ENCODE data around the gene RALA.
"Not testable (repeated sequence)": the region's sequence is repeated elsewhere in the genome, so short reads cannot be mapped to it uniquely, and the experiment has no call there.

RALA gene

DNA sequence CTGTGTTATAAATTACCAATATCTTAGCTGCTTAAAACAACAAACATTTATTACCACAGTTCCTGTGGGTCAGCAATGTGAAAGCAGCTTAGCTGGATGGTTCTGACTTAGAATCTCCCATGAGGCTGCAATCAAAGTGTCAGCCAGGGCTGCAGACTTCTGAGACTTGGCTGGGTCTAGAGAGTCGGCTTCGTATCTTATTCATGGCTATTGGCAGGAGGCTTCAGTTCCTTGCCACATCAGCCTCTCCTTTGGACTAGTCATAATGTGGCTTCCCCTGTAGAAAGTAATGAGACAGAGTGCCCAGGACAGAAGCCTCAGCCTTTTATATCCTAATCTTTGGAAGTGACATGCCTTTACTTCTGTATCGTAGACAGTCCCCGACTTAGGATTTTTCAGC is 27.3 kb downstream of the RALA start:
- no peak for DNase-seq

DNA sequence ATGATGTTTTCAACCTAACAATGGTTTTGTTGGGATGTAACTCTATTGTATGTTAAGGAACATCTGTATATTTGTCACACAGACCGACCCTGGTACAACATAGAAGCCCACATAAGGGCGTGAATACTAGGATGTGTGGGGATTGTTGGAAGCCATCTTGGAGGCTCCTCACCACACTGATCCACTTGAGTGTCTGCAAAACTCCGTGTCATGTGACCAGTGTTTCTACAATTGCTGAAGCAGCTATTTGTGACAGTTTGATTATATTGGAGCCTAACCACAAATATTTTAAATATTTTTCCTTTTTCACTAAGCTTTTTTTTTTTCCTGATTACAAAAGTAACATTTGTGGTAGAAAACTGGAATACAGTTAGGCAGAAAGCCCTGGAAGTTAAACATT is 27.9 kb downstream of the RALA start:
- no peak for DNase-seq

DNA sequence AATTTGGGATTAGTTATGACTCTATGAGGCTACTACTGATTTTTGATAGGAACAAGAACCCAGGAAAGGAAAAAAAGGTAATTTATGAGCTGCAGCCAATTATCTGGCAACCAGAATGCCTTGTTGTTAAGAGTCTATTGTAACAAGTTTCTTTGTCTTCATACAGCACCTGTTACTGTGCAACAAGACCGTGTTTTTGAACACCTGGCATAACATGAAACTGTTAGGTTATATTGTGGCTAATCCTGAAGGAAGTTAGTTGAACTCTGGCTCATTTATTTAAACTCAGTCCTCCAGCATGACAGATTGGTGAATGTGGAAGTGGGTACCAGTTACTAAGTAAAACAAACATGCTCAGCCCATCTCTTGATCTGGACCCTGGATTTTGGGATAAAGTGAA is 33.0 kb downstream of the RALA start:
- DNase-seq: no peak

DNA sequence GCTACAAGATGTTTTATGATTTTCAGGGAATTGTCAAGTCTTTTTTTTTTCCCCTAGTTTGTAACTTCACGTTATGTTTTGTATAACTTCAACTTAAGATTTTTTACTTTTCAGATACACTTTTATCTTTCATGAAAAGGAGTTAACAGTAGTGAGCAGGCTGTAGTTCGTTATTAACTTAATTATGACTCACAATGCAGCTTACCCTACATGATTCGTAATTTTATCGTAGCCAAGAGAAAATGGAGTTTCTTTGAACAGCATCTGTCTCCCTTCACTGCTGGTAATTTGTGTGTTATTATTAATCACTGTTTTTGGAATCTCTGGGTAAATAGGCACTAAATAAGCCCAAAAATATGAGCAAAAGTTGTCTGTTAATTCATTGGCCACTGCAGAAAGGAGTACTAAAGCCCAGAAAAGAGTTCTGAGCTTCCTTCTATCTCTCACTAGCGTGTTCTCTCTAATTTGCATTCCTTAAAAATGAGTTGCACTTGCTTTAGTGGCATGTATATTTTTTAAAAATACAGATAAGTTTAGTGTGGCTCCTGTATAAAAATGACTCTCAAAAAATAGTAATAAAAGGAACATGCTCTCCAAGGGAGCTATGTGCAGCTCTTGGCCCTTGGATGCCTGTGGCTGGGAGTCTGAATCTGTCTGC is 36.1 kb downstream of the RALA start:
- DNase-seq: no peak

DNA sequence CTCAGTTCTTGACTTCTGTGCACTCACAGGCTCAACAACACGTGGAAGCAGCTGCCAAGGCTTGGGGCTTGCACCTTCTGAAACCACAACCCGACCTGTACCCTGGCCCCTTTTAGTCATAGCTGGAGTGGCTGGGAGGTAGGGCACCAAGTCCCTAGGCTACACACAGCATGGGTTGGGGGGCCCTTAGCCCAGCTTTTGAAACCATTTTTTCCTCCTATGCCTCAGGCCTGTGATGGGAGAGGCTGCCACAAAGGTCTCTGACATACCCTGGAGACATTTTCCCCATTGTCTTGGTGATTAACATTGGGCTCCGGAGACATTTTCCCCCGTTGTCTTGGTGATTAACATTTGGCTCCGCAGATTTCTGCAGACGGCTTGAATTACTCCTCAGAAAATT is 38.6 kb downstream of the RALA start:
- DNase-seq: no peak

DNA sequence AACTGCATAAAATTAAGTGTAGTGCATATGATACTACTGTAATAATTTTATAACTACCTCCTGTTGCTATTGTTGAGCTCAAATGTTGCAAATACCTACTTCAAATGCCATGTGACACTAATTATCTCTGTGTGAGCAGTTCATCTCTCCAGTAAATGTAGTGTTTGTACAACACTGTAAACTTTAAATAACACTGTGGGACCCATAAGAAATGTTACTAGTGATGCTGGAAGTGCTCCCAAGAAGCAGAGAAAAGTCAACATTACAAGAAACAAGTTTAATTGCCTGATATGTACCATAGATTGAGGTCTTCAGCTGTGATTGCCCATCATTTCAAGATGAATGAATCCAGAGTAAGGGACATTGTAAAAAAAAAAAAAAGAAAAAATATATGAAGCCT is 39.9 kb downstream of the RALA start:
- DNase-seq: no peak

DNA sequence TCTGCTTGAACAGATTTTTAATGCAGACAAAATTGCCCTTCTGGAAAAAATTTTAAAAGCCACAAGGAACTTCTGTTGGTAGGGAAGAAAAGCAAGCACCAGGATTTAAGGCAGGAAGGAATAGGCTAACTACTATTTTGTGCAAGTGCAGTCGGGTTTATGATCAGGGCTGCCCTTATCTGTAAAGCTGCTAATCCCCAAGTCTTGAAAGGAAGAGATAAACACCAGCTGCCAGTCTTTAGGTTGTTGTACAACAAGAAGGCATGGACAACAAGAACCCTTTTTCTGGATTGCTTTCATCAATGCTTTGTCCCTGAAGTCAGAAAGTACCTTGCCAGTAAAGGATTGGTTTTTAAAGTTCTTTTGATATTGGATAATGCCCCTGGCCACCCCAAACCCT is 40.7 kb downstream of the RALA start:
- DNase-seq: peak; percentile 37

DNA sequence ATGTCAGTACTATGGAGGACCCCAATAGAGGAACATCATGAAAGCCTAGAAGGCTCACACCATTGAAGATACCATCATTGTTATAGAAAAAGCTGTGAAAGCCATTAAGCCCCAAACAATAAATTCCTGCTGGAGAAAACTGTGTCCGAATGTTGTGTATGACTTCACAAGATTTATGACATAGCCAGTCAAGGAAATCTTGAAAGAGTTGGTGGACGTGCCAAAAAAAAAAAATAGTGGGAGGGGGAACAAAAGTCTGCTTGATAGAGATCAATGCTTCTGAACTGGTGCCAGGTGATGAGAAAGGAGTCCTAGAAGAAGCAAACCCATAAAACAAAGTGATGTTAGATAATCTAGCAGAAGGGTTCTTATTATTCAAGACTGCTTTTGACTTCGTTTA is 41.2 kb downstream of the RALA start:
- DNase-seq: no peak

DNA sequence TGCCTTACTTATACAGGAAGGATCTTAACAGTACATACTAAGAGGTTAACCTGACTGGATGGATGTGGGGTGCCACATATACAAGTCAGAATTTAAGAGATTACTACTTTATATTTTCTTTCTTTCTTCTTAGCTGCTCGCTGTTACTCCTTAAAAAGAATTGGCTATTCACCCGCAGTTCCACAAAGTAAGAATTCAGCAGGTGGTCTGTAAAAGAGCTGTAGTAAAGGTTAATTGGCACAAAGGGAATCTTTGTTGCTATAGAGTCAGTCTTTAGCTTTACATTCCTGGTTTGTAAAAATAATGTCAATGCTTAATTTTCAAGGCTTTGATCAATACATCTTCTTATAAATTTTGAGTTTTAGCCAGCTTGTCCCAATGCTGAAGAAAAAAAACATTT is 43.2 kb downstream of the RALA start:
- no peak for DNase-seq

DNA sequence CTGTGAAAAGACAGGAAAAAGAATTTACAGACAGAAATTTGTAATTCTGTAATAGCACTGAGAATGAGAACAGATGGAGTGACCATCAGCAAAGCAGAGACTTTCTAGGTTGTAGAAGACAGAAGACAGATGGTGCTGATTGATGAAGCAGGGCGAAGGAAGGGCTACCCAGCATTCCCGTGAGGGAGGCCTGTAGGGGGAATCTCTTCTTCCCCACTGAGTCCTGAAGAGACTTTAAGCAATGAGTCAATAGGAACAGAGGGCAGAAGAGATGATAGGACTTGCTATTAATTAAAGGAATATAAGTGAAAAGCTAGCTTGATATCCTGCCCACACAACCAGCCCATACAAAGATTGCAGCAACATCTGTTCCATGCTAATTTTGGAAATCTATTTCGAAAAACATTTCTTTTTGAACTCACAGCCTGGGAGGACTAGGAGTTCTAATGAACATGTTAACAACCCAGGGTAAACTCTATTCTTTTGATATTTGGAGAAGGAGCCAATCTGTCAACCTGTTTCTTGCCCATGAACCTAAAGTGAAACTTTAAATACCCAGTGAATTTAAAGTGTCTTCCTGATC is 44.1 kb downstream of the RALA start:
- no peak for DNase-seq

DNA sequence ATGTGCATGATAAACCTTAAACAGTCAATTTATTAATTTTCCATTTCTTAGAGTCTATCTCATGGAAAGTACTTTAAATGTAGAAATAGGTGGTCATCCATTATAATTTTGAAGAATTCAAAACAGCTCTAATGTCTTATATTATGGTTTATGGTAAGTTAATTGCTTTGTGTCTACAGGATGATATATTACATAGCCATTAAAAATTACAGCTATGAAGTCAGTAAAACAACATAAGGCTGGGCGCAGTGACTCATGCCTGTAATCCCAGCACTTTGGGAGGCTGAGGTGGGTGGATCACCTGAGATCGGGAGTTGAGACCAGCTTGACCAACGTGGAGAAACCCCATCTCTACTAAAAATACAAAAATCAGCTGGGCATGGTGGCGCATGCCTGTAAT is 44.9 kb downstream of the RALA start:
- DNase-seq: not testable (repeated sequence)

DNA sequence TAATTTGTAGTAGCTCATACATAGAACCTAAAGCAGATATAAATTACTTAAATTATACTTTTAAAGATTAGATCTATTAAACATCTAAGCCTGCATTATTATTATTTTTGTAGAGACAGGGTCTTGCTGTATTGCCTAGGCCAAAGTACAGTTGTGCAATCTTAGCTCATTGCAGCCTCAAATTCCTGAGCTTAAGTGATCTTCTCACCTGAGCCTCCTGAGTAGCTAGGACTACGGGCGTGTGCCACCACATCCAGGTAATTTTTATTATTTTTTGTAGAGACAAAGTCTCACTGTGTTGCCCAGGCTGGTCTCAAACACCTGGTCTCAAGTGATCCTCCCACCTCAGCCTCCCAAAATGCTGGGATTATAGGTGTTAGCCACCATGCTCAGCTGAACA is 46.7 kb downstream of the RALA start:
- DNase-seq: no peak

DNA sequence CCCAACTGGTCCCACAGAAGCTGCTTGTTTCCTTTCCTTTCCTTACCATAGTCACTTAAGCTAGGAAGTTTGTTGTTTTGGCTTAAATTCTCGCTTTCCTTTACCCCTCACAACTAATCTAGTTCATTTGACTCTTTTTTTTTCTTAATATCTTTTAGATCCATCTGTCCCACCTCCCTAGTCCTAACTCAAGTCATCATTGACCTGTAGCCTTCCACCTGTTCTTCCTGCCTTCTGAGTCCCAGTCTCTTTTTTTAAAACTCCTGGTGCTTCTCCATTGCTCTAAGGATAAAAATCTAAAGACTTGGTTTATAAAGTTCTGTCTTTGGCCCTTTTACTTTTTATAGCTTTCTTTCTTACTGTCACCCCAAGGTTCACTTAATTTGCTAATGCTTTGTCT is 47.6 kb downstream of the RALA start:
- DNase-seq: no peak

DNA sequence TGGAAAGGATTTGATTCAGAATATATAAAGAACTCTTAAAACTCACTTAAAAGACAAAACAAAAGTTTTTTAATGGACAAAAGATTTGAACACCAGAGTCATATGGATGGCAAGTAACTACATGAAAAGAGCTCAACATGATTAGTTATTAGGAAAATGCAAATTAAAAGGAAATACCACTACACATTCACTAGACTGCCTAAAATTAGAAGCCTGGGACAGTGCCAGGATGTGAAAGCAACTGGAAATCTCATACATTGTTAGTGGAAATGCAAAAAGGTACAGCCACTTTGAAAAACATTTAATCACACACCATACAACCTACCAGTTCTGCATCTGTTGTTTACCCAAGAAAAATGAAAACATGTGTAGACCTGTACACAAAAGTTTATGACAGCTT is 48.8 kb downstream of the RALA start:
- no peak for DNase-seq

DNA sequence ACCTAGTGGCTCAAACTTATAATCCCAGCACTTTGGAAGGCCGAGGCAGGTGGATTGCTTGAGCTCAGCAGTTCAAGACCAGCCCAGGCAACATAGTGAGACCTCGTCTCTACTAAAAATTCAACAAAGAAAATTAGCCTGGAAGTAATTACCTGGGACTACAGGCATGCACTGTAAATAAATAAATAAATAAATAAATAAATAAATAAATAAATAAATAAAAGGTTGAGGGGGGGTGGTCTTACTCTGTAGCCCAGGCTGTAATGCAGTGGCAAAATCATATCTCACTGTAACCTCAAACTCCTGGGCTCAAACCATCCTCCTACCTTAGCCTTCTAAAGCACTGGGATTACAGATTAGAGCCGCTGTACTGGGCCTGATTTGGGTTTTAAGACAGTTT is 50.5 kb downstream of the RALA start:
- no peak for DNase-seq

DNA sequence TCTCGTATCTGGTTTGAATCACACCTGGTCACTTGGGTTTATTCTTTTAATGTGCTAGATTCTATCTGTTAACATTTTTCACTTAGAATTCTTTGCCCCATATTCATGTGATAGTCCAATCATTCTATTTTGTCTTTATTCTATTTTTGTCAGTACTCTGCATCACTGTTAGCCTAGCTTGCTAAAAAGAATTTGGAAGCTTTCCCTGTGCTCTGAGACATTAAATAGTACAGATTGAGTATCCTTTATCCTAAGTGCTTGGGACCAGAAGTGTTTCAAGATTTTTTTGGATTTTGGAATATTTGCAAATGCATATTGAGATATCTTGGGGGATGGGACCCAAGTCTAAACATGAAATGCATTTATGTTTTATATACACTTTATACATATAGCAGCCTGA is 51.0 kb downstream of the RALA start:
- DNase-seq: no peak

DNA sequence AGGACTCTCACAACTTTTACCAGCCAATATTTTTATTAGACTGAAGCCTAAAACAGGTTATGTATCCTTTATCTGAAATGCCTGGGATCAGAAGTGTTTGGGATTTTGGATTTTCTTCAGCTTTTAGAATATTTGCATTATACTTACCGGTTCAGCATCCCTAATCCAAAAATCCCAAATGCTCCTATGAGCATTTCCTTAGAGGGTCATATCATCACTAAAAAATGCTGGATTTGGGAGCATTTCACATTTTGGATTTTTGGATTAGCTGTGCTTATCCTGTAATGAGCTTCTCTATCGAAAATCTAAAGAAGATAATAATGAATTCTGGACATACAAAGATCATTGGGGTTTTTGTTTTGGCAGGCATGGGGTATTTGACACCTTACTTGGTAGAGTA is 53.0 kb downstream of the RALA start:
- no peak for DNase-seq

DNA sequence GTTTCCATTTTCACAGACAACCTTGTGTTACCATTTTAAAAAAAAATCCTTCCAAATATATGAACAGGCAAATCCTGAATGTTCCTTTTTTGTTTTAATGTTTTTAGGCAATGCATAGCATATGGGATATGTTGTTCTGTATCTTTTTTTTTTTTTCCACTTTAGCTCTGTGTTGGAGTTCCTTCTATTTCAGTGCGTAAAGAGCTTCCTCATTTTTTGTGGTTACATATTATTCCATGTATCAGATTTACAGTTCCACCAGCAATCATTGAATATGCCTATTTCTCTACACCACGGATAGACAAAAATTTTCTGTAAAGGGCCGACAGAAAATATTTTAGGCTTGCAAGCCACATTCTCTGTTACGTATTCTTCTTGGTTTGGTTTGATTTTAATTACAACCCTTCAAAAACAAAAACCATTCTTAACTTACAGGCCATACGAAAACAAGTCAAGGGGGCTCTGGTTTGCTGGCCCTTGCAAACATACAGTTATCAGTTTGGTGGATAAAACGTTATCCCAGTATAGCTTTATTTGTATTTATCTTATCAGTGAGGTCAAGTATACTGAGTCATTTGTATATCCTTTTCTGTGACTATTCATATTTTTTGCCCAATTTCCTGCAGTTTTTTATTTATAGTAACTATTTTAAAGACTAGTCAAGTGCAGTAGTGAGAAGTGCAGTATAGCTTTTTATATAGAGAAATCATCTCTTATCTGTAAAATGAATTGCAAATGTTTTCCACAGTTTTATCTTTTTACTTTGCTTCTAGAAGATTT is 55.7 kb downstream of the RALA start:
- peak; percentile 27 for DNase-seq

DNA sequence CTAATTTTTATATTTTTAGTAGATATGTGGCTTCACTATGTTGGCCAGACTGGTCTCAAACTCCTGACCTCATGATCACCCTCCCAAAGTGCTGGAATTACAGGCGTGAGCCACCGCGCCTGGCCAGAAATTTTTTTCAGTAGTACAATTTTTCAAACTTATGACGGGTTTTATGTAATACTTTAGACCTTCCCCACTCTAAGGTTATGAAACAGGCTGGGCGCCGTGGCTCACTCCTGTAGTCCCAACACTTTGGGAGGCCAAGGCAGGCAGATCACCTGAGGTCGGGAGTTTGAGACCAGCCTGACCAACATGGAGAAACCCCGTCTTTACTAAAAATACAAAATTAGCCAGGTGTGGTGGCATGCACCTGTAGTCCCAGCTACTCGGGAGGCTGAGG is 56.5 kb downstream of the RALA start:
- DNase-seq: not testable (repeated sequence)

DNA sequence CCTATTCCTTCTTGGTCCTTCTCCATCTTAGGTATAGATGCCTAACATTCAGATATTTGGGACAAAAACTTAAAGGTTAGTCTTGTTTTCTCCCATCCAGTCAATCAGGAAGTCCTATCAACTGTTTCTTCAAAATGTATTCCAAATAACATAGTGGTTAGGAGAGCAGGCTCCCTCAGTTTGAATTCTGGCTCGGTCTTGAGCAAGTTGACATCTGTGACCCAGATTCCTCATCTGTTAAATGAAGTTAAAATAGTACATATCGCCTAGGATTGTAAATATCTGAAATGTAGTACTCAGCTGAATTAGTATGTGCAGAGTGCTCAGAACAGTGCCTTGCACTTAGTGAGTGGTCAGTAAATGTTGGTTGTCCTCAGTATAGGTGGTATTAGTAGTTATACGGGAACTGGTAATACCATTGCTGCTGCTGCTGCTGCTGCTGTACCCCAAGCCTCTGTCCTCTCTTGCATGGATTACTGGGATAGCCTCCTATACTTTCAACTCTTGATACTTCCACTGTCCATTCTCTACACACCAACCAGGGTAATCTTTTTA is 58.6 kb downstream of the RALA start:
- DNase-seq: no peak

DNA sequence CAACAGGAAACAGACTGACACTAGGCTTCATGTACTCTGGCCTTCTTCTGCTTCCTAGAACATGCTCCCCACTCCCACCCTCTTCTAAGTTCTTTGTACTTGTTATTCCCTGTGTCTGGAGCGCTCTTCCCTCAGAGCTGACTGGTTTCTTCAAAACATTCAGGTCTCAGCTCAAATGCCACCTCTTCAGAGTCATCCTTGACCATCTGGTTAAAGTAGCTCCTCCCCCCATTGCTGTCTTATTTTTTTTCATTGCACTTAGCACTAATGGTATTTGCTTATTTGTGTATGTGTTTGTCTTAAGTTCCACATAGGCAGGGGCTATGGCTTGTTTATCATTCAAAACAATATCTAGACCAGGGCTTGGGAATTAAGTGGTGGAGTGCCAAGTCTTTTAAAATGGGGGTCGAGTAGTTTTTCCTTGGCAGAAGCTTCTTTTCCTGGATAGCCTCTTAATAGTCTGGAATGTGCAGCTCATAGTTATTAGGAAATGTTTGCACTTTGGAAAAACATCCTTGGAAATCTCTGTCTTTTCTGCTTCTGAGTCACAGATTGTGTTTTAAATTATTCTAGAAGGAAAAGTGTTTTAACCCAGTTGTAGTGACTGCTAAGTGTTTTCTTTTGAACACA is 60.0 kb downstream of the RALA start:
- DNase-seq: no peak

DNA sequence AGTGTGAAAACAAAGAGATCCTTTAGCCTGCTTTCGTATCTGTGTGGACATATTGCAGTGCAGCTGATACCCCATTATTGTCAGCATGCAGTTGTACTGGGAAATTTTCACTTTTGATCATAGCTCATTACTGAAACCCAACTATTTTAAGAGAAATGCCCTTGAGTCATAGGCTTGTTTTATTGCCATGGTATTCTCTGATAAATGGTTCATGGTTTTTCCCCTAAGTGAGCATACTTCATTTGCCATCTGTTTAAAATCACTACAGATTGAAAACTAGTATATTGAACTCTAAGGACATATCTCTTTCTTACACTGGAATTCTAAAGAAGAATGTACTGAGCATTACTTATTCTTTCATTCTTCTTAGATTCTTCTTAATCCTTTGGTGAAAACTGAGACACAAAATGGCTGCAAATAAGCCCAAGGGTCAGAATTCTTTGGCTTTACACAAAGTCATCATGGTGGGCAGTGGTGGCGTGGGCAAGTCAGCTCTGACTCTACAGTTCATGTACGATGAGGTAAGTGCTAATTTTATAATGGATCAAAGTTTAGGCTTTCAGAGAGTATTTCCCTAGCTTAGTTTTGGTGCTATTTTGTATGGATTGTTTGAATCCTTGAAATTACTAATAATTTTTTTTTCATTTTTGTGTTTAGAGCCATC is 63.0 kb downstream of the RALA start:
- DNase-seq: no peak
